ENCODE data around the gene DGAT2.

Gene DGAT2

GRCh38 chr11:75820645-75821044 is 52.1 kb downstream of the DGAT2 start:
- DNase-seq (ENCODE audit: extremely low read depth in 1 of 2, low read depth in 1 of 2): no peak

GRCh38 chr11:75821202-75821601 is 52.6 kb downstream of the DGAT2 start:
- no peak for DNase-seq (ENCODE audit: extremely low read depth in 1 of 2, low read depth in 1 of 2)

DNA sequence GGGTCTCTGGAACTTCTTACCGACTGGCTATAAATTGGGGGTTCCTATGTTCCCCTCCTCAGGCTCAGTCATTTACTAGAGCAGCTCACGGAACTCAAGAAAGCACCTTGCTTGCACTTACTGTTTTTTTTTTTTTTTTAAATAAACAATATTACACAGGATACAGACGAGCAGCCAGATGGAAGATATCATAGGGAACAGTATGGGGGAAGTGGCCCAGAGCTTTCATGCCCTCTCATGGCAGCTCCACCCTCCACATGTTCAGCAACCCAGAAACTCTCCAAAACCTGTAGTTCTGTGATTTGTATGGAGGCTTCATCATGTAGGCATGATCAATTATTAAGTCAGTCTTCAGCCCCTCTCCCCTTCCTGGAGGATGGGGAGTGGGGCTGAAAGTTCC is 54.0 kb downstream of the DGAT2 start:
- DNase-seq (ENCODE audit: extremely low read depth in 1 of 2, low read depth in 1 of 2): no peak

GRCh38 chr11:75823415-75823814 is 54.8 kb downstream of the DGAT2 start:
- DNase-seq (ENCODE audit: extremely low read depth in 1 of 2, low read depth in 1 of 2): no peak

DNA sequence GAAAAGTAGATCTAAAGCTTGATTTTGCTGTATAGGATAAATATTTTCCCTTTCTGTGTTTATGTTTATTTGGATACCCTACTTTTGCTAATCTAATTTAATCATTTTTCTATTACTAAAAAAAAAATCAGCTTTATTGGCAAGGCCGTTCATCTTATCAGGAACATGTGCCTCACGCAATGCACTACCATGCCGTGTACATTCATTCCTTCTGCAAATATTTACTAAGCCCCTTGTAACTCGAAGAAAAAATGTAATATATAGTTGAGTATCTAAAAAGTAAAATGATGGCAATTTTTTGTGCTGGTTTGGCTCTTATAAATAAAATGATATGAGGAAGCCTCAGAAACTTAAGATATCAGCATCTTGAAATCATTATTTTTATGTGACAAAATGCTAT is 55.4 kb downstream of the DGAT2 start:
- DNase-seq (ENCODE audit: extremely low read depth in 1 of 2, low read depth in 1 of 2): no peak

DNA sequence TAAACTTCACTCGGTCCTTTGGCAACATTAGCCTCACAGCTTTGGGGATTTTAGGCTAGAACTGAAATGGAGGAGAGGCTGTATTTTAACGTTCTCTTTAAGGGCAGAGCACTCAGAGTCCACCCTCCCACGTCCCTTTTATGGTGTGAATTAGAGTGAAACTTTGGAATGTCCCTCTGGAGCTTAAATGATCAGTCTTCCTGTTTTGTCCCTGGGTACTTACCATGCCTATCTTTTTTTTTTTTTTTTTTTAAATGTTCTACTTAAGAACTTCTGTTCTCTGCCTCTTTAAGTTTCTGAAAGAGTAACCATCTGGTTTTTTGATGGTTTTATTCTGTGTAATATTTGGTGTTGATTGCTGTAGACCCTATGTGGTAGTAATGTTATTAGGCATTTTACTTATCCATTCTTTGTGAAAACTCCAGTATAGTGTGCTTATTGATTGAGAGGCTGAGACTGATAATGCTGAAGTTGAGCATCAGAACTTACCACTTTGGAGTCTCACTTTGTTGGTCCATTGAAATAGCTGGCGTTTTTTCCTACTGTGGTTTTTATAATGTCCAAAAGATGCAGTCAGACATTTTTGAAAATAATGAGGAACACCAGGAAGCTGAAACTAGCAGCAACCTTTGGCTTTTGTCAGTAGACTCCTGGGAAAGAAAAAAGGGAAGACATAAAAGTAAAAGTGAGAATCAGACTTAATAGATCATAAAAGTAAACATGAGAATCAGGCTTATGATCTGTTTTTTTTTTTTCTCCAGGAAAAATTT is 58.1 kb downstream of the DGAT2 start:
- DNase-seq (ENCODE audit: extremely low read depth in 1 of 2, low read depth in 1 of 2): no peak

GRCh38 chr11:75827562-75827961 is 59.0 kb downstream of the DGAT2 start:
- DNase-seq (ENCODE audit: extremely low read depth in 1 of 2, low read depth in 1 of 2): no peak

DNA sequence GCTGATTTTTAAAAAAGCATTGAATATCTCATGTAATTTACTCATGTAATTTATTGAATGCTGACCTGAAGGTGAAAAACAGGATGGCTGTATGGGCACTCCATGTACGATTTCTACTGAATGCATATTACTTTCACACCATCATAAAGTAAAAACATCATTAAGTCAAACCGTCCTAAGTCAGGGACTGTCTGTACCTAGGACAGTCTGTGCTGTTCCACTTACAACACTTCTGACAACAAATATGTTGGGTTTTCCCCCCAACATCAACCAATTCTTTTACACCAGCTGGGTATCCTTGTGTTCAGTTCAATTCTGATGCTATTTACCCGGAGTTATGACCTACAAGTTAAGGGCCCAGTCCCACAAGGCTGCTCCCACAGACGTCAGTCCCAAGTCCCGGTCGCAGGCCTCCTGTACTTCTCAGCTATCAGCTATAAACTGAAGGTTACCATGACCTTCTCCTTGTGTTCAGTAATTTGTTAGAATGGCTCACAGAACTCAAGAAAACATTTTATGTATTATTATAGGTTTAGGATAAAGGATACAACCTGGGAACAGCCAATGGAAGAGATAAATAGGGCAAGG is 63.4 kb downstream of the DGAT2 start:
- no peak for DNase-seq (ENCODE audit: extremely low read depth in 1 of 2, low read depth in 1 of 2)

DNA sequence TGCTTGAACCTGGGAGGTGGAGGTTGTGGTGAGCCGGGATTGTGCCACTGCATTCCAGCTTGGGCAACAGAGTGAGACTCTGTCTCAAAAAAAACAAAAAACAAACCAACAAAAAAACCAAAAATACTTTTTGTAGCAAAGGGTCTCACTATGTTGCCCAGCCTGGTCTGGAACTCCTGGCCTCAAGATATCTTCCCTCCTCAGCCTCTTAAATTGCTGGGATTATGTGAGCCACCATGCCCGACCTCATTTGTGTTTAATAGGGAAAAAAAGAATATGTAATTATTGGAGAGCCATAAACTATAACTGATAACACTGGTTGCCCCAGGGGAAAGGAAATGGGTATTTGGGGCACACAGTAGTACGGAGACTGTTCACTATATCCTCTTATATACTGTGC is 66.2 kb downstream of the DGAT2 start:
- no peak for DNase-seq (ENCODE audit: extremely low read depth in 1 of 2, low read depth in 1 of 2)

GRCh38 chr11:75836417-75836816 is 67.8 kb downstream of the DGAT2 start:
- no peak for DNase-seq (ENCODE audit: extremely low read depth in 1 of 2, low read depth in 1 of 2)

DNA sequence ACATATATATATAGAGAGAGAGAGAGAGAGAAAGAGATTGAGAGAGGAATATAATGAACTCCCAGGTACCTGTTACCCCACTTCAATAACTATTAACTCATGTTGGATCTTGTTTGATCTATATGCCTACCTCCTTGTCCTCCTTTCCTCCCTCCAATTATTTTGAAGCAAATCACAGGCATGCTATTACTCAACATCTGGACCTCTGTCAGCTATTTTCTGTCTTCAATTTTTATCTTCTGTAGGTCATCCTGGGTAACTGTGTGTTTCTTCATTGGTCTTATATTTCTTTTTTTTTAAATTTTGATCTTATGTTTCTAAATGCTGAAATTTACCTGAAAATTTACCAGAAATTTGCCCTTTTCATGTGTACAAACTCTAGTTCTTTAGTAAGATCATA is 71.3 kb downstream of the DGAT2 start:
- no peak for DNase-seq (ENCODE audit: extremely low read depth in 1 of 2, low read depth in 1 of 2)

DNA sequence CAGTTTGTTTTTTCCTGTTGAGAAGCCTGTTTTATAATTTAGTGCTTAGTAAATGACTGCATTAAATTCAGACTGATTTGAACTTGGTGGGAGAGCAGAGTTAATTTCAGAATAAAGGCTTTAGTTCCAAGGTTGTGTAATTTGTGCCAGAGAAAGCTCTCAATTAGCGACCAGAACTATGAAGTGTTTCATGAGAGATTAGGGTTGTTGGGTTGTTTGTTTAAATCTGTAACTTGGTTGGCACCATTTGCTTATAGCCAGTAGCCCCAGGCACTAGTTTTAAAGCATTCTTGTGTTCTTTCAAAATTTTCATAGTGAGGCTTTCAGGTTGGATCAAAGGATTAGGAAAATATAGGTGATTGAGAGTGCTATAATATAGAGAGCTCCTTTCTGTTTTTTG is 71.9 kb downstream of the DGAT2 start:
- DNase-seq (ENCODE audit: extremely low read depth in 1 of 2, low read depth in 1 of 2): no peak

DNA sequence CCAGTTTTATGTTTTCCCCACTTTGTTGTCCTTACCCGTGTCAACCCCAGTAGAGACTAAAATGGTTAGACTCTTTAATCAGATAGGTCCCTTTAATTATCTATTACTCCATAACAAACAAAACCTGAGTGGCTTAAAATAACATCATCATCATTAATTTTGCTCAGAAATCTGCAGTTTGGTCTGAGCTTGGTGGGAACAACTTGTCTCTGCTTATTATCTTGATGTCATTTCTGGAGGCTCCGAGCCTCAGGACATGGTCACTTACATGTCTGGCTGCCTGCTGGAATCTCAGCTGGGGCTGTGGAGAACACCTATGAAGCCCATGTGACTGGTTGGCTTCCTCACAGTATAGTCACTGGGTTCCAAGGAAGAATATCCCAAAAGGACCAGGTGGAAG is 73.2 kb downstream of the DGAT2 start:
- DNase-seq (ENCODE audit: extremely low read depth in 1 of 2, low read depth in 1 of 2): no peak

DNA sequence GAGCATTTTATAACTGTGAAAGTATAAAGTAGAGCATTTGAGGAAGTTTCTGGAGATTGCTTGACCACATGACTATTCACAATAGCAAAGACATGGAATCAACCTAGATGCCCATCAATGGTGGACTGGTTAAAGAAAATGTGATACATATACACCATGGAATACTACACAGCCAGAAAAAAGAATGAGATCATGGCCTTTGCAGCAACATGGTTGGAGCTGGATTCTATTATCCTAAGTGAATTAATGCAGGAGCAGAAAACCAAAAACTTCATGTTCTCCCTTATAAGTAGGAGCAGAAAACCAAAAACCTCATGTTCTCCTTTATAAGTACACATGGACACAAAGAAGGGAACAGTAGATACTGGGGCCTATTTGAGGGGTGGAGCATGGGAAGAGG is 76.7 kb downstream of the DGAT2 start:
- DNase-seq (ENCODE audit: extremely low read depth in 1 of 2, low read depth in 1 of 2): no peak

GRCh38 chr11:75849894-75850293 is 81.3 kb downstream of the DGAT2 start:
- no peak for DNase-seq (ENCODE audit: extremely low read depth in 1 of 2, low read depth in 1 of 2)

GRCh38 chr11:75850787-75851186 is 82.2 kb downstream of the DGAT2 start:
- no peak for DNase-seq (ENCODE audit: extremely low read depth in 1 of 2, low read depth in 1 of 2)

Data from stimulated activated CD8-positive, alpha-beta memory T cell treated with anti-CD3 and anti-CD28 coated beads, Interleukin-7, amount 100 ng/mL, for 48 hours (primary cell).